T-helper 1 cell treated with Interleukin-12 subunit alpha and Interleukin-12 subunit beta and Interleukin-4 antibody, amounts not matched to agents 30 ng/mL and 1 ng/mL, for 36 hours (primary cell): ENCODE data around the gene MYLK4. TPM values are rescaled to one million over a fixed set of nuclear protein-coding genes. Genes with fewer than 3 reads are reported as not detected.

ENCODE experiments used
- intact Hi-C: fragments of 100-400 bp; cut with micrococcal nuclease; formaldehyde crosslinking; loops from one replicate; pipeline ENCODE4 v1.15.1; 2024
- total RNA-seq: library from RNA; stranded (reverse); gene quantifications from 2 replicates; pipeline ENCODE4 v1.2.3, GENCODE V29; 2022

The MYLK4 gene
- total RNA-seq, 1 donor from 2014 or later, result 0.29 TPM

- intact Hi-C loops, result no loop called here
Measured at GRCh38 chr6:2636672-2637071, 114.0 kb downstream of the MYLK4 start.

GRCh38 chr6:2635911-2636310 is 114.8 kb downstream of the MYLK4 start:
- intact Hi-C loops, result loop anchor here (2.0 kb wide), 1 partner anchor 531 kb away; no protein-coding TSS in a partner anchor

GRCh38 chr6:2634139-2634964 is 116.4 kb downstream of the MYLK4 start:
- intact Hi-C loops, result loop anchor here (1.0 to 5.0 kb wide), 11 partner anchors 72 to 1038 kb away; partner anchors contain the start of gene GMDS

DNA sequence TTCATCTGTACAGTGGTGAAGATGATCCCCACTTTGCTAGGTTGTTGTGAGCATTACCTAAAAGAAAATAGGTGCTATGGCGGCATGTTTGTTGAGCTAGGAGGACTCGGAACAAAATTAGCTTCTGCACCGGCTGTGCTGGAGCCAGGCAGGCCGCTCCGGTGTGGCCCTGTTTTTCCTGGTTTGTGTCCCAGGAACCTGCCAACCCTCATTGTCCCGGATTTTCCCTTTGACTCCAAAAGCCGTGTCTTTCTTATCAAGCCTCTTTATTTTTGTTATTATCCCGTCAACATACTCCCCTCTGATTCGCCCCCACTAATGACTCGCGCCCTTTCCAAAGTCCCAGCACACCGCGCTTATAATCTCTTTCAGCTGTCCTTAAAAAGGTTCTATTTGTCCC is 117.0 kb downstream of the MYLK4 start:
- intact Hi-C loops, result loop anchor here (1.0 to 5.0 kb wide), 11 partner anchors 71 to 1037 kb away; partner anchors contain the start of gene GMDS

GRCh38 chr6:2632976-2633584 is 117.6 kb downstream of the MYLK4 start:
- intact Hi-C loops, result loop anchor here (5.0 kb wide), 1 partner anchor 71 kb away; no protein-coding TSS in a partner anchor

GRCh38 chr6:2632368-2632767 is 118.4 kb downstream of the MYLK4 start:
- intact Hi-C loops, result loop anchor here (5.0 kb wide), 1 partner anchor 70 kb away; no protein-coding TSS in a partner anchor

GRCh38 chr6:2630891-2631571 is 119.7 kb downstream of the MYLK4 start:
- intact Hi-C loops, result loop anchor here (5.0 kb wide), 1 partner anchor 69 kb away; no protein-coding TSS in a partner anchor

DNA sequence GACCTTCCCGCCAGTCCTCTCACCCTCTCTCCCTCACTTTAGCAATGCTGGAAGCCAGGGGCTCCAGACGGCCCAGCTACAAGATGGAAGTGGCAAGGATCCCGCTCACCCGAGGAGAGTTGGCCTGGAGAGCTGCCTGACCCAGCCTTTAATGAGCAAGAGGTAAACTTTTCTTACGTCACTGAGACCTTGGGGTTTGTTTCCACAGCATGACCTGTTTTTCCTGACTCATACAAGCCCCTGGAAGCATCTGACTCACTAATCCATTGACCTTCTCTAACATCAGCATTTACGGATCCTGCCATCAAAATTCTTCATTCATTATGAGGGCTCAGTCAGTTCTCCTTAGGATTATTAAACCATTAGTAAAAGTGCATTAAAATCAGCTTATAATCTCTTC is 120.4 kb downstream of the MYLK4 start:
- intact Hi-C loops, result loop anchor here (5.0 kb wide), 1 partner anchor 68 kb away; no protein-coding TSS in a partner anchor

- intact Hi-C loops, result no loop called here
Measured at GRCh38 chr6:2626401-2626800, 124.3 kb downstream of the MYLK4 start.

DNA sequence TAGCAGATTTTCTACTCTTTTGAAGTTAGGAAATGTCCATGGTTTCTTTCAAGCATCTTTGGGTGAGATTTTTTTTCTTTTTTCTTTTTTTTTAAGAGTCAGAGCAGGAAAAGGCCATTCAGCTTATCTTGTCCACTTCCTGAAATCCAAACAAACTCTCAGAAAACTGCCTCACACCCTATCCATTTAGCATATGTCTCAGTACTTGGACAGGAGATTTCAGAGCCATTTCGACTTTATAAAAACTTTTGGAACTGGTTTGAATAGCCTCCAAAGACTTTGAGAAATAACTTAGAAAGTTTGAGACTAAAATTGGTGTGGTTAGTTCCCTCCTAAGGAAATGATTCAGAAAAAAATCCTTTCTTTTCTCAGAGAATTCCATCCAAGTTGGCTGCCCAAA is 125.1 kb downstream of the MYLK4 start:
- intact Hi-C loops, result no loop called here

GRCh38 chr6:2624177-2624576 is 126.5 kb downstream of the MYLK4 start:
- intact Hi-C loops, result no loop called here

DNA sequence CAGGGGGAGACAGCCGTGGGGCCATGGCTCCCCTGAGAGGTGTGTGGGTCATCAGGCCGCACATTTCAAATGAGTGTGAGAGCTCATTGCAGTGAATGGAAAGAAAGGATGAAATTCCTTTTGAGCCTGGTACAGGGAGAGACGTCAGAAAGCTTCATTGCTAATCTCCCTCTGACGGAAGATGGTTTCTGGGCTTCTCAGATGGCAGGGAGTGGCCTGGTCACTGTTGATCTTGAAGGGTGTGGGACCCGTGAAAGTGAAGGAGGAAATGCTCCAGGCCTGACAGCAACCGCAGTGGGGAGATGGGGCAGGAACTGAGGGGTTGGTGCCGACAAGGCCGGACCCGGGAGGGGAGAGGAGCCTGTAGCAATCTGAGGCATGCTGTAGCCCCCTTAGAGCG is 127.4 kb downstream of the MYLK4 start:
- intact Hi-C loops, result no loop called here

- intact Hi-C loops, result no loop called here
Measured at GRCh38 chr6:2622671-2623070, 128.1 kb downstream of the MYLK4 start.

- intact Hi-C loops, result no loop called here
Measured at GRCh38 chr6:2619651-2620050, 131.1 kb downstream of the MYLK4 start.

GRCh38 chr6:2617729-2618128 is 133.0 kb downstream of the MYLK4 start:
- intact Hi-C loops, result no loop called here

DNA sequence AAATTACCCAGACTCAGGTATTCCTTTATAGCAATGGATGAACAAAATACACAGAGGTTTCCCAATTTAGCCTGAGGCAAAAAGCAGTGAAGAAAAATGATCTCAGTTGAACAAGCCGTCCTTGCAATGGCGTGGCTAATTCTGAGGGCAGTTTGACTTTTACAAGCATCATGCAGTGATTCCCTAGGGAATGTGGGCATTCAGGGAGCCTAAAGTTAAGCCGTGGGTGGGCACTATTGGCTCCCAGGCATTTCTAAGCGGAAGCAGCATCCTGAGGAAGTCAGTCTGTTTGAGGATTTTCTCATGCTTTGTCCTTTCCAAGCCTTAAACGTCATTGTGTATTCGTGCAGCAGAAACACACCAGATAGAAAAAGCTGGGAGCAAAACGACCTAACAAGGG is 133.9 kb downstream of the MYLK4 start:
- intact Hi-C loops, result no loop called here

DNA sequence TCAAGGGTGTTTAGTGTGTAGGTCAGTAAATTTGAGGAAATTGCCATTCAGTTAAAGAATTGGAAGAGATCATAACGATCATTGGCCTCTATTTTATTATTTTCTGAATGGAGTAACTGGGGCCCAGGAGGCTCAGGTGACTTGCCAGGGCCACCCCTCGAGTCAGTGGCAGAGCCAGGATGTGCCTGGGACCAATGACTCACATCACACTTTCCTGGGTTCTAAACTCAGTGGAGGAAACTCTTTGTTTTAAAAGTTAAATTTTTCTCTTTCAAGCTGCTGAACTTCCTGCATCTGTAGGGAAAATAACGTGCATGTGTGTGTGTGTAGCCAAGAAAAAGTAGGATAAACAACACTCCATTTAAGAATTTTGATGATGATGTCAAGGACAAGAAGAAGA is 135.5 kb downstream of the MYLK4 start:
- intact Hi-C loops, result no loop called here

- intact Hi-C loops, result no loop called here
Measured at GRCh38 chr6:2614846-2615245, 135.9 kb downstream of the MYLK4 start.

DNA sequence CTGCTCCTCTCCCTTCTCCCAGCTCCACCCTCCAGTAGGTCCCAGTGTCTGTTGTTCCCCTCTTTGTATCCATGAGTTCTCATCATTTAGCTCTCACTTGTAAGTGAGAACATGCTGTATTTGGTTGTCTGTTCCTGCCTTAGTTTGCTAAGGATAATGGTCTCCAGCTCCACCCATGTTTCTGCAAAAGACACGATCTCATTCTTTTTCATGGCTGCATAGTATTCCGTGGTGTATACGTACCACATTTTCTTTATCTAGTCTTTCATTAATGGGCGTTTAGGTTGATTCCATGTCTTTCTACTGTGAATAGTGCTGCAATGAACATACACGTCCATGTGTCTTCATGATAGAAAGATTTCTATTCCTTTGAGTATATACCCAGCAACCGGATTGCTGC is 136.6 kb downstream of the MYLK4 start:
- intact Hi-C loops, result no loop called here
